ENCODE data around the gene C3AR1.
"Not testable (repeated sequence)": the region's sequence is repeated elsewhere in the genome, so short reads cannot be mapped to it uniquely, and the experiment has no call there.

The C3AR1 gene

GRCh38 chr12:8028267-8028666 is 37.9 kb downstream of the C3AR1 start:
- no peak for DNase-seq (ENCODE audit: low spot score)

- no peak for DNase-seq (ENCODE audit: low spot score)
Observed at GRCh38 chr12:8027856-8028255, 38.3 kb downstream of the C3AR1 start.

GRCh38 chr12:8026291-8026900 is 39.8 kb downstream of the C3AR1 start:
- peak; percentile 100 for DNase-seq (ENCODE audit: low spot score)

GRCh38 chr12:8018666-8019581 is 47.2 kb downstream of the C3AR1 start:
- DNase-seq (ENCODE audit: low spot score), result peak; percentile 95

GRCh38 chr12:8018213-8018612 is 47.9 kb downstream of the C3AR1 start:
- DNase-seq (ENCODE audit: low spot score), result not testable (repeated sequence)

- DNase-seq (ENCODE audit: low spot score), result no peak
Observed at GRCh38 chr12:8014836-8015235, 51.3 kb downstream of the C3AR1 start.

- DNase-seq (ENCODE audit: low spot score), result no peak
Observed at GRCh38 chr12:8012651-8013309, 53.4 kb downstream of the C3AR1 start.

- DNase-seq (ENCODE audit: low spot score), result no peak
Observed at GRCh38 chr12:8011331-8011730, 54.8 kb downstream of the C3AR1 start.

Data from SW480 (cell line).